GM21723 (cell line): ENCODE results near the gene NFE2L1.
"Not testable (repeated sequence)": the region's sequence is repeated elsewhere in the genome, so short reads cannot be mapped to it uniquely, and the experiment has no call there.

Source experiments
- ATAC-seq: cut with Tn5 transposase; IDR thresholded peaks from one replicate; pipeline ENCODE4 v1.9.1; 2021; ENCODE audit warnings: mild to moderate bottlenecking, moderate library complexity; ENCODE audit not compliant: unreplicated experiment

Gene NFE2L1

DNA sequence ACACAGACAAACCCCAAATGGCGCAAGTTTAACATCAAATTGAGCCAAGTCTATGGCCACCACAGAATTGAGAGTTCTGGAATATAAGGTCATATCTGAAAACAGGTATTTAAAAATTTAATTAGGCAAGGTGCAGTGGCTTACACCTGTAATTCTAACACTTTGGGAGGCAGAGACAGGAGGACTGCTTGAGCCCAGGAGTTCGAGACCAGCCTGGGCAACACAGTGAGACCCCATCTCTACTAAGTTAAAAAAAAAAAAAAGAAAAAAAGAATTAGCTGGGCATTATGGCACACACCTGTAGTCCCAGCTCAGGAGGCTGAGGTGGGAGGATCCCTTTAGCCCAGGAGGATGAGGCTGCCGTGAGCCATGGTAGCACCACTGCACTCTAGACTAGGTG lies 19.1 kb downstream of the NFE2L1 start:
- no peak for ATAC-seq

GRCh38 chr17:48067808-48068207 lies 19.6 kb downstream of the NFE2L1 start:
- ATAC-seq = not testable (repeated sequence)

- no peak for ATAC-seq
Measured at GRCh38 chr17:48068491-48068961, 20.4 kb downstream of the NFE2L1 start.

- ATAC-seq = no peak
Measured at GRCh38 chr17:48070195-48070594, 22.0 kb downstream of the NFE2L1 start.

GRCh38 chr17:48071654-48072053 lies 23.5 kb downstream of the NFE2L1 start:
- no peak for ATAC-seq

DNA sequence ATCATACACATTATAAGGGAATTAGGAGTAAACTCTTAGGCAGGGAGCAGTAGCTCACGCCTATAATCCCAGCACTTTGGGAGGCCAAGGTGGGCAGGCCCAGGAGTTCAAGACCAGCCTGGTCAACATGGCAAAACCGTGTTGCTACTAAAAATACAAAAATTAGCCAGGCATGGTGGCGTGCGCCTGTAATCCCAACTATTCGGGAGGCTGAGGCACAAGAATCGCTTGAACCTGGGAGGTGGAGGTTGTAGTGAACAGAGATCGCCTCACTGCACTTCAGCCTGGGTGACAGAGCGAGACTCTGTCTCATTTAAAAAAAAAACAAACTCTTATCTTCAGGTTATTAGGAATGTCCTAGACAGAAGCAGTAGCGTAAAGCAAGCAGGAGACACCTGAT lies 24.7 kb downstream of the NFE2L1 start:
- ATAC-seq = not testable (repeated sequence)

DNA sequence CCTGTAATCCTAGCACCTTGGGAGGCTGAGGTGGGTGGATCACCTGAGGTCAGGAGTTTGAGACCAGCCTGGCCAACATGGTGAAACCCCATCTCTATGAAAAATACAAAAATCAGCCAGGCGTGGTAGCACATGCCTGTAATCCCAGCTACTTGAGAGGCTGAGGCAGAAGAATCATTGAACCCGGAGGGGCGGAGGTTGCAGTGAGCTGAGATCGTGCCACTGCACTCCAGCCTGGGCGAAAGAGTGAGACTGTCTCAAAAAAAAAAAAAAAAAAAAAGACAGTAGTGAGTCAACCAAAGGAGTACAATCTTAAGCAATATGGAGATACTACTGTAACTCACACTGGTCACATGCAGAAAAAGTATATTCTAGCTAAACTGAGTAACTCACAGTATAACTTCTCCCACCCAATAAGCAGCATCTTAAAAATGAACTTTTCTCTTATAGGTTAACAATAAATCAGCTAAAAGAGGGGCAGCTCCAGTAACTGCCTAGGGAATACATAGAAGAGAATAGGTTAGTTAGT lies 25.5 kb downstream of the NFE2L1 start:
- not testable (repeated sequence) for ATAC-seq

- ATAC-seq = no peak
Measured at GRCh38 chr17:48074322-48075081, 26.3 kb downstream of the NFE2L1 start.

- ATAC-seq = not testable (repeated sequence)
Measured at GRCh38 chr17:48077152-48077551, 29.0 kb downstream of the NFE2L1 start.

DNA sequence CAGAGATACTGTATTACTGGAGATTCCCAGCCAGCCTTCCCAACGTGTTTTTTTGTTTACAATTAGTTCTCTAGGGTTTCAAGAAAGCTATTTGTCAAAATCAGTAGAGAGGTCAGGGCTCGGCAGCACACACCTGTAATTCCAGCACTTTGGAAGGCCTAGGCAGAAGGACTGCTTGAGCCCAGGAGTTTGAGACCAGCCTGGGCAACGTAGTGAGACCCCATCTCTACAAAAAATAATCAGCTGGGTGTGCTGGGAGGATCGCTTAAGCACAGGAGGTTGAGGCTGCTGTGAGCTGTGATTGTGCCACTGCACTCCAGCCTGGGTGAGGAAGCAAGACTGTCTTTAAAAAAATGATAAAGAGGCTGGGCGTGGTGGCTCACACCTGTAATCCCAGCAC lies 33.7 kb downstream of the NFE2L1 start:
- ATAC-seq = no peak

DNA sequence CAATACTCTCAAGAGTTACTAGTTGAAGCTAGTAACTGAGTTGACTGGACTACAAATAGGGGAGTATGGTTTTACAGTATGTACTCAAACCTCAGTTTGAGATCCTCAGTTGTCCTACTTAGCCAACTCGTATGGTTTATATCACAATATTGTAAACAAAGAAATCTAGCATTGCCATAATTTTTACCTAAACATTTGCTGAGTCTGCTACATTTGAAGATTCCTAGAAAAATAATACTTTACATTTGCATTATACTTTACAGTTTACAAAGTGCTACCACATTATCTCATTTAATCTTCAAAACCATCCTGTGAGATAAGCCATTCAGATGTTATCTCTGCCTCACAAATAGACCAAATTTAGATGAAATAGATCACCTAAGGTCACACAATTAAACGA lies 36.8 kb downstream of the NFE2L1 start:
- ATAC-seq = no peak

GRCh38 chr17:48093341-48094045 lies 45.3 kb downstream of the NFE2L1 start:
- ATAC-seq = no peak

- ATAC-seq = no peak
Measured at GRCh38 chr17:48095611-48096010, 47.5 kb downstream of the NFE2L1 start.

GRCh38 chr17:48100160-48100559 lies 52.0 kb downstream of the NFE2L1 start:
- ATAC-seq = no peak

DNA sequence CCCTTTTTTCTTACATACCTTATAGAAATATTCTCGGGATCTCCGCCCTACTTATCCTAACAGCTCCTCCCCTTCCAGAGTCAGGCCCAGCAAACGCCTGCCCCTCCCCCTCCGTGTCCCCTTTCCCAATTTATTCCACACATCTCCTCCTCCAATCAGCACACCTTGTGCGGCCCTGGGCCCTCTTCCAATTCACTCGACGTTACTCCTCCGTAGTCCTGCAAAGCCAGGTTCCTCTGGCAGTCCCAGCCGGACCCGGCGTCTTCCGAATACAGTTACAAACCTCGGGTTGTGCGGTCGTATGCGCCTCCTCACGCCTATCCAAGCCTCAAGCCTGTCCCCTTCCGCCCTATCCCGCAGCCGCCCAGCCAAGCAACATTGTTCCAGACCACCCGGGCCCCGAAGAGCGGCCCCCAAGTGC lies 52.4 kb downstream of the NFE2L1 start:
- no peak for ATAC-seq

- ATAC-seq = peak; percentile 89
Measured at GRCh38 chr17:48101012-48101720, 53.0 kb downstream of the NFE2L1 start, which contains the start of gene CBX1. Gene CBX1 (minus strand): TSS chr17:48101478. CDS start chr17:48077004, 24,474 bp downstream.

DNA sequence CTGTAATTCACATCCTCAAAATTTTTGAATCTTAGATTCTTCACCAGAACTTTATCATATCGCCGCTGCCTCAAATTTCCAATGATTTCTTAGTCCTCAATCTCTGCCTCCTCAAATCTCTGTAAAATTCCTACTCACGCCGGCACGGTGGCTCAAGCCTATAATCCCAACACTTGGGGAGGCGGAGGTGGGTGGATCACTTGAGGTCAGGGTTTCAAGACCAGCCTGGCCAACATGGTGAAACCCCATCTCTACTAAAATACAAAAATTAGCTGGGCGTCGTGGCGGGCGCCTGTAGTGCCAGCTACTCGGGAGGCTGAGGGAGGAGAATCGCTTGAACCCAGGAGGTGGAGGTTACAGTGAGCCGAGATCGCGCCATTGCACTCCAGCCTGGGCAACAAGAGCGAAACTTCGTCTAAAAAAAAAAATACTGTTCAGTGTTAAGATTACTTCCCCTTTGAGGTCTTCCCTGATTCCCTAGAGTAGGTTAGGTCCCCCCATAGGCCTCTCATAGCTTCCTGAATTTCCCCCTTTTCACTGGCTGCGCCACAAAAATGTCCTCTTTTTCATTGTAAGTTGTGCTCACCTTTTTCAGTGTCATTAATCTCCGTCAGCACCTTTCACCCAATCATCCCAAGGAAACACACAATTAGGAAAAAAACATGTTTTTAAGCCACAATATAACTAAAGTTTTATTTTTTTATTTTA lies 54.0 kb downstream of the NFE2L1 start:
- ATAC-seq = no peak

DNA sequence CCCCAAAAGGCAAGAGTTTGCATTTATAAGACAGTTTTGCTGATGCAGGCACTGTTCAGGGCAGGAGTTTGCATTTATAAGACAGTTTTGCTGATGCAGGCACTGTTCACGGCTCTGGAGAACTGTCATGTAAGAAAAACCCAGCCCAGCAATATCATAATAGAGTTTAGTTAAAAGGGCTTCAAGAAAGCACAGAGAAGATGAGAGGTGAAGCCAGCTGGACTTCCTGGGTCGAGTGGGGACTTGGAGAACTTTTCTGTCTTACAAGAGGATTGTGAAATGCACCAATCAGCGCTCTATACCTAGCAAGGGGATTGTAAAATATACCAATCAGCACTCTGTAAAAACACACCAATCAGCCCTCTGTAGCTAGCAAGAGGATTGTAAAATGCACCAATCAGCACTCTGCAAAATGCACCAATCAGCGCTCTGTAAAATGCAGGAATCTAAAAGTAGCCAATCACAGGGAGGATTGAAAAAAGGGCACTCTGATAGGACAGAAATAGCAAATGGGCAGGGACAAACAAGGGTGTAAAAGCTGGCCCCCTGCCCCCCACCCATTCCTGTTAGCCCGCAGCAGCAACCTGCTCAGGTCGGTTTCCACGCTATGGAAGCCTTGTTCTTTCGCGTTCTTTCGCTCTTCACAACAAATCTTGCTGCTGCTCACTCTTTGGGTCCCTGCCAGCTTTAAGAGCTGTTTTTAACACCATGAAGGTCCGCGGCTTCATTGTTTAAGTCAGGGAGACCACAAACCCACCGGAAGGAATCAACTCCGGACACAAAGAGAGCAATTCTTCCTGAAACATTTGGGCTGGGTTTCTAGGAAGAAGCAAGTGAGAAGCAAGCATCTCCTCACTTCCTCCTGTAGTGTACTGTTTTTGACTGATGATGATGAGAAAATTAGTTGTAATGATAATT lies 54.9 kb downstream of the NFE2L1 start:
- ATAC-seq = no peak

DNA sequence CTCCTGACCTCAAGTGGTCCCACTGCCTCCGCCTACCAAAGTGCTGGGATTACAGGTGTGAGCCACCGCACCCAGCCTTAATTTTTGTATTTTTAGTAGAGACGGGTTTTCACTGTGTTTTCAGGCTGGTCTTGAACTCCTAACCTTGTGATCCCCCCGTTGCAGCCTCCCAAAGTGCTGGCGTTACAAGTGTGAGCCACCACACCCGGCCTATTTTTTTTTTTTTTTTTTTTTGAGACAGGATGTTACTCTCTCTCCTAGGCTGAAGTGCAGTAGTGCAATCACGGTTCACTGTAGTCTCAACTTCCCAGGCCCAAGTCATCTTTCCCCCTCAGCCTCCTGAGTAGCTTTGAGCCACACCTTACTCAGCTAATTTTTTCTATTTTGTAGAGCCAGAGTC lies 56.3 kb downstream of the NFE2L1 start:
- ATAC-seq = no peak

DNA sequence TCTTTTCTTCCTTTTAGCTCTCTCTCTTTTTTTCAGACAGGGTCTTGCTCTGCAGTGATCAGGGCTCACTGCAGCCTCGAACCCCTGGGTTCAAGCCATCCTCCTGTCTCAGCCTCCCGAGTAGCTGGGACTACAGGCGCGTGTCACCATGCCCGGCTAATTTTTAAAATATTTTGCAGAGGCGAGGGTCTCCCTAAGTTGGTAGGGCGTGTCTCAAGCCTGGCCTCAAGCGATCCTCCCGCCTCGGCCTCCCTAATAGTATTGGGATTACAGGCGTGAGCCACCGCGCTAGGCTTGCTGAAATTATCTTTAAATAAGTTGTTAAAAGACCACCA lies 58.6 kb downstream of the NFE2L1 start:
- no peak for ATAC-seq
